Trophoblast cell (in vitro differentiated cells and primary cell): Measurements from ENCODE around the gene URI1.

Source experiments
- DNase-seq, 2 donors: peaks; one replicate each; pipeline ENCODE4 v3.0.0-alpha.2; 2016
- H2AFZ ChIP-seq: 2 replicates; pipeline ENCODE4 v1.6.1; 2013; ENCODE audit warnings: low read length, moderate library complexity, mild to moderate bottlenecking; ENCODE audit not compliant: insufficient read depth, poor library complexity
- H2AK5ac ChIP-seq: 2 replicates; pipeline ENCODE4 v1.6.1; 2013; ENCODE audit warnings: mild to moderate bottlenecking, low read length
- H2BK120ac ChIP-seq: 2 replicates; pipeline ENCODE4 v1.6.1; 2013; ENCODE audit warnings: low read length, mild to moderate bottlenecking, moderate library complexity; ENCODE audit not compliant: insufficient read depth, poor library complexity
- H2BK12ac ChIP-seq: 2 replicates; pipeline ENCODE4 v1.6.1; 2013; ENCODE audit warnings: mild to moderate bottlenecking, low read length, moderate library complexity
- H2BK5ac ChIP-seq: 2 replicates; pipeline ENCODE4 v1.6.1; 2013; ENCODE audit warnings: low read length, low read depth, moderate library complexity, mild to moderate bottlenecking; ENCODE audit not compliant: poor library complexity
- H3K14ac ChIP-seq: 2 replicates; pipeline ENCODE4 v1.6.1; 2013; ENCODE audit warnings: mild to moderate bottlenecking, low read length
- H3K18ac ChIP-seq: 2 replicates; pipeline ENCODE4 v1.6.1; 2013; ENCODE audit warnings: mild to moderate bottlenecking, low read length
- H3K23ac ChIP-seq: 2 replicates; pipeline ENCODE4 v1.6.1; 2013; ENCODE audit warnings: low read length
- H3K27ac ChIP-seq: 2 replicates; pipeline ENCODE4 v1.5.1; 2013; ENCODE audit warnings: low read depth, mild to moderate bottlenecking, inconsistent platforms, low read length, moderate library complexity
- H3K27me3 ChIP-seq: 2 replicates; pipeline ENCODE4 v1.6.1; 2013; ENCODE audit warnings: inconsistent platforms, mild to moderate bottlenecking, low read length, moderate library complexity; ENCODE audit not compliant: insufficient read depth
- H3K36me3 ChIP-seq, 2 experiments: 1 replicate in 1 of 2; 2 replicates in 1 of 2; pipeline ENCODE4 v1.6.1; 2013; ENCODE audit warnings: low read length in 2 of 2, mild to moderate bottlenecking in 2 of 2, moderate library complexity in 1 of 2; ENCODE audit not compliant: insufficient read depth in 2 of 2, control insufficient read depth in 1 of 2
- H3K4ac ChIP-seq: 2 replicates; pipeline ENCODE4 v1.6.1; 2013; ENCODE audit warnings: low read depth, mild to moderate bottlenecking, low read length, moderate library complexity
- H3K4me1 ChIP-seq, 2 experiments: 1 replicate in 1 of 2; 2 replicates in 1 of 2; pipeline ENCODE4 v1.6.1; 2013; ENCODE audit warnings: low read length in 2 of 2, mild to moderate bottlenecking in 2 of 2, moderate library complexity in 1 of 2; ENCODE audit not compliant: insufficient read depth in 2 of 2, control insufficient read depth in 1 of 2
- H3K4me2 ChIP-seq: 2 replicates; pipeline ENCODE4 v1.6.1; 2013; ENCODE audit warnings: inconsistent platforms, mild to moderate bottlenecking, low read length, moderate library complexity
- H3K4me3 ChIP-seq: 2 replicates; pipeline ENCODE4 v1.5.1; 2013; ENCODE audit warnings: mild to moderate bottlenecking, low read depth, low read length, inconsistent platforms
- H3K79me1 ChIP-seq: one replicate; pipeline ENCODE4 v1.6.1; 2013; ENCODE audit warnings: low read length
- H3K79me2 ChIP-seq: 2 replicates; pipeline ENCODE4 v1.6.1; 2013; ENCODE audit warnings: low read length, mild to moderate bottlenecking; ENCODE audit not compliant: control insufficient read depth, insufficient read depth, poor library complexity
- H3K9ac ChIP-seq: 2 replicates; pipeline ENCODE4 v1.6.1; 2013; ENCODE audit warnings: mild to moderate bottlenecking, low read length
- H3K9me3 ChIP-seq: 2 replicates; pipeline ENCODE4 v1.6.1; 2013; ENCODE audit warnings: low read depth, mild to moderate bottlenecking, control low read depth, inconsistent platforms, low read length; ENCODE audit not compliant: insufficient read depth
- H4K12ac ChIP-seq: 2 replicates; pipeline ENCODE4 v1.6.1; 2013; ENCODE audit warnings: low read depth, mild to moderate bottlenecking, low read length, moderate library complexity
- H4K8ac ChIP-seq: 2 replicates; pipeline ENCODE4 v1.6.1; 2013; ENCODE audit warnings: low read depth, mild to moderate bottlenecking, low read length, moderate library complexity
- H4K91ac ChIP-seq: one replicate; pipeline ENCODE4 v1.6.1; 2013; ENCODE audit warnings: low read depth, mild to moderate bottlenecking, low read length, moderate library complexity
- WGBS: extraction: QIAGEN DNeasy Blood & Tissue Kit; methylation state at CpG from one replicate; pipeline ENCODE4 v1.1.7; 2013; ENCODE audit warnings: missing lambda C conversion rate; ENCODE audit not compliant: insufficient read length, insufficient coverage; ENCODE audit errors: extremely low coverage; 5-methylcytosine and 5-hydroxymethylcytosine counted together

Gene URI1

DNA sequence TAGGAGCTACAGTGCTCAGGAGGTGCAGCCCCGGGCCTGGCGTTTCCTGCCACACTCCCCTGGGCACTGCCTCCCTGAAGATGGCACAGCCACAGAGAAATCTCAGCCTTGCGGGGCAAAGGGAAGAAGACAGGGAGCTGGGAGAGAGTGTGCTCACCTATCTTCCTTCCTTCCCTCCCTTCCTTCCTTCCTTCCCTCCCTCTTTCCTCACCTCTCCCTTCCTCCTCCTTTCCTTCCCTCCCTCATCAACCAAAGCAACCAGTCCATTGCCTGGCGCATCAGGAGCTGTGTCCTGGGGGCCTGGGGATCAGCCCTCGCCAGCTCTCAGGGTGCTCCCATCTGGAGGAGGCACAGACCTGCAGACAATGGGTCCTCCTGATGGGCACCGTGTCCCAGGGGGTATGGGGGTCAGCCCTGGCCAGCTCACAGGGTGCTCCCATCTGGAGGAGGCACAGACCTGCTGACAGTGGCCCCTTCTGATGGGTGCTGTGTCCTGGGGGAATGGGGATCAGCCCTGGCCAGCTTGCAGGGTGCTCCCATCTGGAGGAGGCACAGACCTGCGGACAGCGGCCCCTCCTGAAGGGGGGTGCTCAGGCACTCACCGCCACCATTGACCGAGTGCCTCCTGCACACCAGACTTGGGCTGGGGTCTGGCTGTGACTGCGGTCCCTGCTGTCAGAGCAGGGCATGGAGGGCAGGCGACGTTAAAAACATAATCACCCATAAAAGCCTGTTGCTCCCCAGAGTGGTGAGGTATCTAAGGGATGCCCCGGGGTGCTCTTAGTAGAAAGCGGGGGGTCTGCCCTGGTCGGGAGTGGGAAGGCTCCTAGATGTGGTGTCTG is 120.2 kb downstream of the URI1 start:
- Histone ChIP-seq H3K14ac (no peak overlapping the region), H3K79me1 (no peaks in the 10 kb centered on the region), H3K23ac (no peak overlapping the region), H3K9me3 (peaks cover 2% of the 10 kb centered on the region), H4K8ac (no peak overlapping the region), H4K12ac (no peak overlapping the region), H3K9ac (no peak overlapping the region), H3K4me1 (no peaks in the 10 kb centered on the region), H2BK5ac (no peak overlapping the region), H3K36me3 (no peaks in the 10 kb centered on the region), H2BK120ac (no peak overlapping the region), H4K91ac (no peak overlapping the region), H3K18ac (no peak overlapping the region), H2AK5ac (no peak overlapping the region), H3K4me2 (no peak overlapping the region), H2BK12ac (no peak overlapping the region), H3K4me3 (no peak overlapping the region), H3K27ac (no peak overlapping the region), H3K79me2 (no peaks in the 10 kb centered on the region), H2AFZ (no peak overlapping the region), H3K27me3 (no peaks in the 10 kb centered on the region), H3K4ac (no peak overlapping the region)
- whole genome bisulfite sequencing = no CpG with 5 or more reads among the region's 16 CpGs
- no peak for DNase-seq

DNA sequence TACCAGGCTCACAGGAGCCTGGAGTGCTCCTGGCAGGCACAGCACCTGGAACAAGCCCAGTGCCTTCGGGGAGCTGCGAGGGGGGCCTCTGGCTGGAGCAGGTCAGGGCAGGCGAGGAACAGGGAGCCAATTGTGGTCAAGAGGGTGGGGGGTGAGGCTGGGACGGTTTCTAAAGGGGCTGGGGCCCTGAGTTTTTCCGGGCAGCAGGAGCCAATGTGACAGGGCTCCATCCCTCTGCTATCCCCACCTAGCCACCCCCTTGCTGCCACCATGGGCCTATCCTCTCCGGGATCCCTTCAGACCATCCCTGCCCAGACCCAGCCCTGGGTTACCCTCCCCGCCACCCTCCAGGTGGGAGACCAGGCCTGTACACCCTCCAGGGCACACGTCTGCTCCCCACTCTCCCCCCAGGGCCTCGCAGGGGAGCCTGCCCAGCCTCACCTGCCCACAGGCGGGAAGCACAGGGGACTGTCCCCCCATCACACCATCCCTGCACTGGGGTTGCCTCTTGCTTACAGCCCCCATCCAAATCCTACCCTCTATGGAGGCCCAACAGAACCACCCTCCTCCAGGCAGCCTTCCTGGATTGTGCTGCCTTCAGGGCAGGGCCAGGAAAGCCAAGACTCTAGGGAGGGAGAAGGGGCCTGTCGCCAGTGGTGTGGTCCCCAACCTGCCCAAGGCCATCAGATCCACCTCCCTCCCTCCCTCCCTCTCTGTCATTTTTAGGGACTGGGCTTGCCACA is 121.0 kb downstream of the URI1 start:
- Histone ChIP-seq H3K18ac (no peak overlapping the region), H3K9ac (no peak overlapping the region), H3K4ac (no peak overlapping the region), H4K12ac (no peak overlapping the region), H3K4me1 (no peaks in the 10 kb centered on the region), H3K4me2 (no peak overlapping the region), H4K8ac (no peak overlapping the region), H3K23ac (no peak overlapping the region), H3K79me1 (no peaks in the 10 kb centered on the region), H2AK5ac (no peak overlapping the region), H4K91ac (no peak overlapping the region), H2BK12ac (no peak overlapping the region), H2BK120ac (no peak overlapping the region), H3K36me3 (no peaks in the 10 kb centered on the region), H2BK5ac (no peak overlapping the region), H3K27me3 (no peaks in the 10 kb centered on the region), H2AFZ (no peak overlapping the region), H3K27ac (no peak overlapping the region), H3K79me2 (no peaks in the 10 kb centered on the region), H3K4me3 (no peak overlapping the region), H3K9me3 (peaks cover 4% of the 10 kb centered on the region), H3K14ac (no peak overlapping the region)
- DNase-seq = no peak
- no CpG with 5 or more reads among the region's 11 CpGs for WGBS

DNA sequence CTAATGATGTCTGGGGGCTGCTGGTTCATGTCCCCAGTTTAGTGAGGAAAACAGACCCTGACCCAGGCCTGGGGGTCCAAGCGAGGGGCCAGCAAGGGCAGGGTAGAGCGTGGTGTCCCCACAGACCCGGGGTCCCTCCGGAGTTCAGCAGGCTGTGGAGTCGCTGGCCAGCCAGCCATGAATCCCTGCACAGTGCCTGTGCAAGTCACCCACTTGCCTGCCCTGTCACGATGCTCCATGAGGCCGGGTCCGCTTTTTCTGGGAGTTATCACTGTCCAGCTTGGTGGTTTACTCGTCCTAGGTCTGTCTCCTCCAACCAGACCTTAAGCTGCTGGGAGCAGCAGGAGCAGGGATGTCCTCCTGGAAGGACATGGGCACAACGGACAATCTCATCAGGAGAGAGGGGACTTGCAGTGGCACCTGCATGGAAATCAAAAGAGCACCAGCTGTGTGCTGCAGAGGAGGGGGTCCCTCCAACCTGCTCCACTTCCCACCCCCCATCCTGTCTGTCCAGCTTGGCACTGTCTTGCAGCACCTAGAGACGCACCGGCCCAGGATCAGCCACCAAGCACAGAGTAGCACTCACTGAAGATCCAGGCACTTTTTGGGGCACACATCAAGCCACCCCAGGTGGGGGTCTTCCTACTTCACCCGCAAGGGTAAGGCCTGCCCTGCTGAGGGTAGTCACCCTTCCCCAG is 121.8 kb downstream of the URI1 start:
- H3K27ac ChIP-seq = no peak overlapping the region

DNA sequence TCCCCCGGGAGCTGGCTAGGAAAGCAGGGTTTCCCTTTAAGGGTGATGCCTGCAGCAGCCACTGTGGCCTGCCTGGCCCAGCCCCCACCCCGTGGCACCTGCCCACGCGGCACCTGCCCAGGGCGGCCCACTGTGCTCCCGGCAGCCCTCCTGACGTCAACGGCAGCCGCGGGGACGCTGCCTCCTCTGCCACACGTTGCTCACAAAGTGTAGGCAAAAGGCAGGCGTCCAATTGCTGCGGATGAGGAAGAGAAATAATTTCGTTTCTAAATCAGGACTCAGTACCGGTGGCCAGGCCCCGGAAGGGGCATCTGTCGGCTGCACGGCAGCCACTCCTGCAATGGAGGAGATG is 122.3 kb downstream of the URI1 start:
- Histone ChIP-seq H4K8ac (no peak overlapping the region), H3K27ac (no peak overlapping the region), H3K27me3 (no peaks in the 10 kb centered on the region), H4K91ac (no peak overlapping the region), H2BK5ac (no peak overlapping the region), H2BK120ac (no peak overlapping the region), H2AFZ (no peak overlapping the region), H3K4me2 (no peak overlapping the region), H3K14ac (no peak overlapping the region), H3K18ac (no peak overlapping the region), H2BK12ac (no peak overlapping the region), H2AK5ac (no peak overlapping the region), H3K79me1 (no peaks in the 10 kb centered on the region), H3K23ac (no peak overlapping the region), H3K4ac (no peak overlapping the region), H3K4me3 (no peak overlapping the region), H3K36me3 (no peaks in the 10 kb centered on the region), H3K79me2 (no peaks in the 10 kb centered on the region), H4K12ac (no peak overlapping the region), H3K4me1 (no peaks in the 10 kb centered on the region), H3K9ac (no peak overlapping the region), H3K9me3 (peaks cover 4% of the 10 kb centered on the region)
- WGBS = no CpG with 5 or more reads among the region's 19 CpGs
- no peak for DNase-seq

More for the DNA sequence above, 121.8 kb downstream of the URI1 start:
- Histone ChIP-seq H3K14ac (no peak overlapping the region), H3K4me2 (no peak overlapping the region), H4K12ac (no peak overlapping the region), H2AK5ac (no peak overlapping the region), H3K4me3 (no peak overlapping the region), H4K8ac (no peak overlapping the region), H2AFZ (no peak overlapping the region), H3K9ac (no peak overlapping the region), H3K18ac (no peak overlapping the region), H2BK5ac (no peak overlapping the region), H4K91ac (no peak overlapping the region), H3K23ac (no peak overlapping the region), H2BK12ac (no peak overlapping the region), H3K4me1 (no peaks in the 10 kb centered on the region), H3K36me3 (no peaks in the 10 kb centered on the region), H3K79me1 (no peaks in the 10 kb centered on the region), H3K9me3 (peaks cover 4% of the 10 kb centered on the region), H3K4ac (no peak overlapping the region), H3K27me3 (no peaks in the 10 kb centered on the region), H3K79me2 (no peaks in the 10 kb centered on the region), H2BK120ac (no peak overlapping the region)
- DNase-seq = no peak
- WGBS = no CpG with 5 or more reads among the region's 13 CpGs
